HG02623 (cell line): ENCODE results near the gene SH3RF1.
"Not testable (repeated sequence)": the region's sequence is repeated elsewhere in the genome, so short reads cannot be mapped to it uniquely, and the experiment has no call there.

Experiments
- ATAC-seq: cut with Tn5 transposase; IDR thresholded peaks from one replicate; pipeline ENCODE4 v1.9.1; 2021; ENCODE audit warnings: moderate library complexity; ENCODE audit not compliant: unreplicated experiment

SH3RF1 gene

GRCh38 chr4:169270810-169271691 is at the start of gene SH3RF1:
Gene SH3RF1, minus strand, starts transcription at chr4:169270956. Its CDS starts 1,744 bp downstream, at chr4:169269212.
- peak; percentile 56 for ATAC-seq

- ATAC-seq, result no peak
These were observed 45.0 kb upstream of the SH3RF1 start for GRCh38 chr4:169315530-169316343.

- ATAC-seq, result no peak
These were observed 44.1 kb upstream of the SH3RF1 start for GRCh38 chr4:169314906-169315305.

- ATAC-seq, result no peak
These were observed 43.0 kb upstream of the SH3RF1 start for GRCh38 chr4:169313732-169314131.

- no peak for ATAC-seq
These were observed 42.1 kb upstream of the SH3RF1 start for GRCh38 chr4:169312690-169313422.

- peak; percentile 78 for ATAC-seq
These were observed 41.0 kb upstream of the SH3RF1 start for GRCh38 chr4:169311643-169312365.

GRCh38 chr4:169309326-169309967 is 38.7 kb upstream of the SH3RF1 start:
- no peak for ATAC-seq

GRCh38 chr4:169307576-169307975 is 36.8 kb upstream of the SH3RF1 start:
- no peak for ATAC-seq

GRCh38 chr4:169305651-169306050 is 34.9 kb upstream of the SH3RF1 start:
- no peak for ATAC-seq

- no peak for ATAC-seq
These were observed 34.4 kb upstream of the SH3RF1 start for GRCh38 chr4:169305173-169305572.

- no peak for ATAC-seq
These were observed 25.1 kb upstream of the SH3RF1 start for GRCh38 chr4:169295822-169296221.

- ATAC-seq, result peak; percentile 87
These were observed 22.8 kb upstream of the SH3RF1 start for GRCh38 chr4:169293343-169294176.

- not testable (repeated sequence) for ATAC-seq
These were observed 17.2 kb upstream of the SH3RF1 start for GRCh38 chr4:169287983-169288382.

GRCh38 chr4:169286562-169287301 is 16.0 kb upstream of the SH3RF1 start:
- ATAC-seq, result no peak

GRCh38 chr4:169283114-169283509 is 12.4 kb upstream of the SH3RF1 start:
- ATAC-seq, result no peak

- ATAC-seq, result no peak
These were observed 11.8 kb upstream of the SH3RF1 start for GRCh38 chr4:169282429-169283113.

- no peak for ATAC-seq
These were observed 8.4 kb upstream of the SH3RF1 start for GRCh38 chr4:169279108-169279507.

- ATAC-seq, result no peak
These were observed 7.9 kb upstream of the SH3RF1 start for GRCh38 chr4:169278624-169279023.
